Measurements from ENCODE around the gene CBLB.

GRCh38 chr3:105853801-105854432 lies 14.9 kb downstream of the CBLB start:
- TF ChIP-seq CEBPB (IDR thresholded peaks at IDR 0.05) = no peak
- no peak for TF ChIP-seq CBX8 (IDR thresholded peaks at IDR 0.05)
- no peak for TF ChIP-seq CTCF (IDR thresholded peaks at IDR 0.05)
- no peak for TF ChIP-seq RAD21 (conservative IDR thresholded peaks at IDR 0.05 in 1 of 2, IDR thresholded peaks at IDR 0.05 in 1 of 2)
- no peak for TF ChIP-seq HOXA7 (CRISPR knock-in tag; IDR thresholded peaks at IDR 0.05)

Data from A549 (cell line).